GM12873 (cell line): ENCODE results near the gene BBS12.

Experiments used
- CTCF ChIP-seq: IDR thresholded peaks from 2 replicates; pipeline ENCODE4 v1.5.1; 2012; ENCODE audit warnings: low read depth, mild to moderate bottlenecking, moderate library complexity, low read length, control low read depth; ENCODE audit not compliant: insufficient read depth; ENCODE audit errors: missing control alignments

Gene BBS12

GRCh38 chr4:122716825-122717448, 15.6 kb upstream of the BBS12 start:
- TF ChIP-seq CTCF, result peak; percentile 88

GRCh38 chr4:122718281-122718680, 14.2 kb upstream of the BBS12 start:
- TF ChIP-seq CTCF, result no peak

GRCh38 chr4:122722256-122722655, 10.2 kb upstream of the BBS12 start:
- no peak for TF ChIP-seq CTCF

- TF ChIP-seq CTCF, result no peak
Measured at GRCh38 chr4:122728856-122729255, 3.6 kb upstream of the BBS12 start.

GRCh38 chr4:122731676-122732075, 828 bp upstream of the BBS12 start:
- TF ChIP-seq CTCF, result no peak

GRCh38 chr4:122733787-122734120, 1.2 kb downstream of the BBS12 start:
- no peak for TF ChIP-seq CTCF

- no peak for TF ChIP-seq CTCF
Measured at GRCh38 chr4:122739174-122739573, 6.7 kb downstream of the BBS12 start.
